22Rv1 (cell line): Measurements from ENCODE around the gene PLS3.

Source experiments
- H3K27ac ChIP-seq: fragments of 450-650 bp; 2 replicates; pipeline ENCODE4 v1.5.1; 2017
- ZFX ChIP-seq: fragments of 450-650 bp; IDR thresholded peaks from 2 replicates; pipeline ENCODE4 v1.6.1; 2017; ENCODE audit warnings: antibody characterized with exemption, borderline replicate concordance
- TF ChIP-seq, protein P1 (sequence below): fragments of 450-650 bp; IDR thresholded peaks from 2 replicates; pipeline ENCODE4 v1.5.1; 2017; ENCODE audit warnings: mild to moderate bottlenecking

The PLS3 gene, protein sequence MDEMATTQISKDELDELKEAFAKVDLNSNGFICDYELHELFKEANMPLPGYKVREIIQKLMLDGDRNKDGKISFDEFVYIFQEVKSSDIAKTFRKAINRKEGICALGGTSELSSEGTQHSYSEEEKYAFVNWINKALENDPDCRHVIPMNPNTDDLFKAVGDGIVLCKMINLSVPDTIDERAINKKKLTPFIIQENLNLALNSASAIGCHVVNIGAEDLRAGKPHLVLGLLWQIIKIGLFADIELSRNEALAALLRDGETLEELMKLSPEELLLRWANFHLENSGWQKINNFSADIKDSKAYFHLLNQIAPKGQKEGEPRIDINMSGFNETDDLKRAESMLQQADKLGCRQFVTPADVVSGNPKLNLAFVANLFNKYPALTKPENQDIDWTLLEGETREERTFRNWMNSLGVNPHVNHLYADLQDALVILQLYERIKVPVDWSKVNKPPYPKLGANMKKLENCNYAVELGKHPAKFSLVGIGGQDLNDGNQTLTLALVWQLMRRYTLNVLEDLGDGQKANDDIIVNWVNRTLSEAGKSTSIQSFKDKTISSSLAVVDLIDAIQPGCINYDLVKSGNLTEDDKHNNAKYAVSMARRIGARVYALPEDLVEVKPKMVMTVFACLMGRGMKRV

DNA sequence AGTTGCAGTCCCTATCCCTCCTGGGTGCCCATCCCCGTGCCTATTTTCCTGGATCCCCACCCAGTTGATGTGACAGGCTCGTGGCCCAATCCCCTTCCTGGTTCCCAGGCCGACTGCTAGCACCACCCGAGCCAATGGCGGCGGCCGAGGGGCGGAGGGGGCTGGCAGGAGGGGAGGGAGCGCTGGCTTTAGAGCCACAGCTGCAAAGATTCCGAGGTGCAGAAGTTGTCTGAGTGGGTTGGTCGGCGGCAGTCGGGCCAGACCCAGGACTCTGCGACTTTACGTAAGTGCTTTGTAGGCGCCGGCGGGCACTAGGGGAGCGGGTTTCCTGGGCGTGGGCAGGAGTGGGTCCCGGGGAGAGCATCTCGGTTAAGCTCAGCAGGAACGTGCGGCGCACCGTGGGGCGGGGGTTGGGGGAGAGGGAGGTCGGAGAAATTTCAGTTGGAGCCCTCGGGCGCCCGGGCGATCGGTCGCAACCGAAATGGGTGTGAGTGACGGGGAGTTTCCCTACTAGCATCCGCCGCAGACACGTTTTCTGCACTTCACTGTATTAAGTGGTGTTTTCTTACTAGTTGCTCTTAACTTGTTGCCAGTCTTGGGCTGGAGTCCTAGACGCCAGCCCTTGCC, at the start of gene PLS3:
Gene PLS3, plus strand, starts transcription at position 197 of the 627 bp plus-strand sequence. CDS start 49,077 bp downstream, outside the sequence.
- peak within 1 kb of the TSS; percentile 93 for H3K27ac ChIP-seq
- TF ChIP-seq, protein P1, sequence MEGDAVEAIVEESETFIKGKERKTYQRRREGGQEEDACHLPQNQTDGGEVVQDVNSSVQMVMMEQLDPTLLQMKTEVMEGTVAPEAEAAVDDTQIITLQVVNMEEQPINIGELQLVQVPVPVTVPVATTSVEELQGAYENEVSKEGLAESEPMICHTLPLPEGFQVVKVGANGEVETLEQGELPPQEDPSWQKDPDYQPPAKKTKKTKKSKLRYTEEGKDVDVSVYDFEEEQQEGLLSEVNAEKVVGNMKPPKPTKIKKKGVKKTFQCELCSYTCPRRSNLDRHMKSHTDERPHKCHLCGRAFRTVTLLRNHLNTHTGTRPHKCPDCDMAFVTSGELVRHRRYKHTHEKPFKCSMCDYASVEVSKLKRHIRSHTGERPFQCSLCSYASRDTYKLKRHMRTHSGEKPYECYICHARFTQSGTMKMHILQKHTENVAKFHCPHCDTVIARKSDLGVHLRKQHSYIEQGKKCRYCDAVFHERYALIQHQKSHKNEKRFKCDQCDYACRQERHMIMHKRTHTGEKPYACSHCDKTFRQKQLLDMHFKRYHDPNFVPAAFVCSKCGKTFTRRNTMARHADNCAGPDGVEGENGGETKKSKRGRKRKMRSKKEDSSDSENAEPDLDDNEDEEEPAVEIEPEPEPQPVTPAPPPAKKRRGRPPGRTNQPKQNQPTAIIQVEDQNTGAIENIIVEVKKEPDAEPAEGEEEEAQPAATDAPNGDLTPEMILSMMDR, result no peak
- no peak for TF ChIP-seq ZFX

DNA sequence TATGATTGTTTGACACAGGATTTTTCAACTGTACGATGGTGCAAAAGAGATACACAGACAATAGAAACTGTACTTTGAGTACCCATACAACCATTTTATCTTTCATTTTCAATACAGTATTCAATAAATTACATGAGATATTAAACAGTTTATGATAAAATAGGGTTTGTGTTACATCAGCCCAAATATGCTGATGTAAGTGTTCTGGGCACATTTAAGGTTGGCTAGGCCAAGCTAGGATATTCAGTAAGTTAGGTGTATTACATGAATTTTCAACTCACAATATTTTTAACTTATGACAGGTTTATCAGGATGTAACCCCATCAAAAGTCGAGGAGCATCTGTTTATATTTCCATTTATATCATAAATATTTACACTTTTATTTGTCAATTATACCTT, 42.9 kb upstream of the PLS3 start:
- no peak for TF ChIP-seq ZFX
- H3K27ac ChIP-seq, result no peak overlapping the region

DNA sequence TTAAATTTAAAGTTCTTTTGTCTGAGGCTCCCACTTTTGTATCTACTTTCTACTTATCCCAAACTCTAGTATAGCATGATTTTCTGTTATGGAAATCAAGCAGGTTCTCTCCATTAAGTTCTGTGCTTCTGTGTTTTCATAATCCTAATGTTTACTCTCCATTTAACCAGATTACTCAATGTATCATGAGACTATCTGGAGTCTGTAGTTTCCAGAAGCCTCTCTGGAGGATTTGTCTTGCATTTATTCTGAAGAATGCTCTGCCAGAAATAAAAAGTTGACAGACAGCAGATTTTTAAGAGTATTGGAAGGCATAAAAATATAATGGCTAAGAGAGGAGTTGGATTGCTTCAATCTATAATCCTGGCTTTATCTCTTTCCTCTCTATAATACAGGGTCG, 39.2 kb upstream of the PLS3 start:
- TF ChIP-seq ZFX, result no peak
- TF ChIP-seq, protein P1, result no peak
- H3K27ac ChIP-seq, result no peak overlapping the region

DNA sequence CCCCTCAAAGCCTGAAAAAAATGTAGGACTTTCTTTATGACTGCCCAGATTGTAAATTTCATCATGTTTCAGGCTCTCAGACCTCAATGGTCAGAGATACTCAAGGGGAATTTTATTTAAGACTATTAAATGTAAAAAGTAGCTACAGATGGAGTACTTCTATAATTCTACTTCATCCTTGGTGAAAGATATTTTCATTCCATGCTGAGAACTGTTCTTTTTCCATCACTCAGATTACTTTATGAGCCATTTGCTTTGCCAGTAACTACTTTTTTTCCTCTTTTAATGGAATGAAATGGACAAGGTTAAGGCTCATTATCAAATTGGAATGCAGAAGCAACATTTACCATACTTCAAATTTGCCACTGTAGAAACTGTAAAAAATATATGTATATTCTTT, 38.0 kb upstream of the PLS3 start:
- TF ChIP-seq, protein P1, result no peak
- TF ChIP-seq ZFX, result no peak
- no peak overlapping the region for H3K27ac ChIP-seq

DNA sequence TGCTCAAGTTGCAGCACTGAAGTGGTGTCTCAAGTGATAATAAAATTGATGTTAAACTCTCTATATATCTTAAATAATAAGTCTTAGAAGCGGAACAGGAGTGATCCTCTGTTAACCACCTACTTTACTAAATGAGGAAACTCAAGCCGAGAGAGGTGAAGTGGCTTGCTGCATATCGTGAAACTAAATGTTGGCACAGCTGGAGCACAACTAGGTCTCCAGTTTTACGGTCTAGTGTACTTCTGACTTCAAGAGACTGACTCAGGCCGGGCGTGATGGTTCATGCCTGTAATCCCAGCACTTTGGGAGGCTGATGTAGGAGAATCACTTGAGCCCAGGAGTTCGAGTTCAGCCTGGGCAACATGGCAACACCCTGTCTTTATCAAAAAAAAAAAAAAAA, 35.5 kb upstream of the PLS3 start:
- no peak overlapping the region for H3K27ac ChIP-seq
- TF ChIP-seq, protein P1, result no peak
- TF ChIP-seq ZFX, result no peak

DNA sequence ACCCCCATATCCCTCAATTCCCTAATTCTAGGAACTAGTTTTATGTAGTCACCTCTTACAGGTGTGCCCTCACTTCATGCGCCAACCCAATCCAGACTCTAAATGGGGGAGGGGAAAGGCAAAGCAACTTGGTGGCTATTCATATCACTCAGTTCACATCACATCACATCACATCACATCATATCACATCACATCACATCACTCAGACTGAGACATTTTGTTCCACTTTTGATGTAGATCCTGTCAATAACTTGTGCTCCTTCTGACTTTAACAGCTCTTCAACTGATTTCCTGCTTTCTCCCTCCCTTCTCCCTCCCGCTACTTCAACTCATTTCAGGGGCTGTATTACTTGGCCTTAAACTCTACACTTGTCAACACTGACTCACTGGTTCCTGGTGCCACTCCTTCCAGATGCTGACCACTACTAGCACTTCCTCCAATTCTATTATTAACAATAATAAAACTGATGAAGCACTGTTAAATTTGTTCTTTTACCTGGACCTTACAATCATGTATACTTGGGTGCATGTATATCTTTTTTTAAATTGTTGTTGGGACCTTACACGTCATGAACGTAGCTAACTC, 29.1 kb upstream of the PLS3 start:
- TF ChIP-seq, protein P1, result no peak
- TF ChIP-seq ZFX, result no peak

DNA sequence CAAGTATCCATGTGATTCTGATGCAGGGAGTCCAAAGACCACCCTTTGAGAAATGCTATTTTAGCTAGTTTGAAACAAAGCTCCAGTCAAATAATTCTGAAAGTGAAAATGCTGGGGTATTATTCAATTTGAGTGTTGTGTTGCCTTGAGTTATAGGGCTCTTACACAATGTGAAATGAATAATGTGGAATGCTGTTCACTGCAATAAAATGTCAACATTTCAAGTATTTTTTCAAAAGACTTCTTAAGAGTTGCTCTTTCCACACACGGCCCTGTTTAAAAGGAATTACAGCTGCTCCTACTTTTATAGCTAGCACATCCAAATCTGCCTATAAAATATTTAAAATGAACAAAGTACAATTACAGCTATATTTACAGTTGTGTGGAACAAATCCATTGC, 27.5 kb upstream of the PLS3 start:
- TF ChIP-seq, protein P1, result no peak
- TF ChIP-seq ZFX, result no peak
- H3K27ac ChIP-seq, result no peak overlapping the region

More for the DNA sequence above, 29.1 kb upstream of the PLS3 start:
- H3K27ac ChIP-seq, result no peak overlapping the region
